Cardiac muscle cell (in vitro differentiated cells and primary cell): ENCODE measurements around the gene AMT. TPM values are rescaled to one million over a fixed set of nuclear protein-coding genes. Genes with fewer than 3 reads are reported as not detected.
A peak's percentile ranks its signal among the peaks of the same experiment; 100 is the strongest.

Source experiments
- DNase-seq, 2 donors: peaks; one replicate each; pipeline versions ENCODE4 v3.0.0 to v3.0.0-alpha.2; 2010 to 2017; ENCODE audit warnings: low read depth in 1 of 2, low spot score in 1 of 2
- H3K27ac ChIP-seq: fragments of 200-600 bp; sonication (generic); 2 replicates; pipeline ENCODE4 v1.5.1; 2016
- H3K27me3 ChIP-seq: fragments of 200-600 bp; sonication (generic); 2 replicates; pipeline ENCODE4 v1.6.0; 2016; ENCODE audit warnings: control low read depth
- H3K36me3 ChIP-seq: fragments of 200-600 bp; sonication (generic); 2 replicates; pipeline ENCODE4 v1.5.1; 2016; ENCODE audit warnings: control low read depth
- H3K4me1 ChIP-seq: fragments of 200-600 bp; sonication (generic); 2 replicates; pipeline ENCODE4 v1.8.1; 2017; ENCODE audit warnings: low read depth, mild to moderate bottlenecking, mixed run types
- H3K4me3 ChIP-seq: fragments of 200-600 bp; sonication (generic); 2 replicates; pipeline ENCODE4 v1.5.1; 2016; ENCODE audit warnings: mild to moderate bottlenecking
- H3K9me3 ChIP-seq: fragments of 200-600 bp; sonication (generic); 2 replicates; pipeline ENCODE4 v1.5.1; 2017; ENCODE audit warnings: low read depth, mild to moderate bottlenecking, control low read depth
- CTCF ChIP-seq: IDR thresholded peaks from 2 replicates; pipeline ENCODE4 v1.5.1; 2012; ENCODE audit warnings: low read depth, mild to moderate bottlenecking, low read length
- polyA plus RNA-seq: library from polyadenylated mRNA; unstranded; fragments of >200 nt; fragmentation: Nextera tagmentation; extraction: Ambion mirVana; gene quantifications from 2 replicates; pipeline ENCODE4 v1.2.1, GENCODE V29; 2016
- total RNA-seq: library from RNA; depleted of rRNA; stranded (reverse); fragments of >200 nt; gene quantifications from 2 replicates; pipeline ENCODE4 v1.2.3, GENCODE V29; 2016

AMT gene
- total and polyA plus RNA-seq, 2 experiments from 2014 or later = 67.2 to 105 TPM

- peaks cover 37% of the 10 kb centered on the region for H3K4me1 ChIP-seq
- H3K4me3 ChIP-seq = no peak overlapping the region
- no peak for DNase-seq
- TF ChIP-seq CTCF = no peak
- H3K36me3 ChIP-seq = no peaks in the 10 kb centered on the region
- no peaks in the 10 kb centered on the region for H3K9me3 ChIP-seq
- H3K27me3 ChIP-seq = no peaks in the 10 kb centered on the region
- H3K27ac ChIP-seq = peak overlapping the region; percentile 97
Measured at GRCh38 chr3:49460188-49460890, 38.1 kb upstream of the AMT start.

GRCh38 chr3:49456466-49456865 is 34.2 kb upstream of the AMT start:
- TF ChIP-seq CTCF = no peak
- no peaks in the 10 kb centered on the region for H3K9me3 ChIP-seq
- H3K27me3 ChIP-seq = no peaks in the 10 kb centered on the region
- H3K4me3 ChIP-seq = no peak overlapping the region
- H3K36me3 ChIP-seq = no peaks in the 10 kb centered on the region
- H3K27ac ChIP-seq = no peak overlapping the region
- H3K4me1 ChIP-seq = peaks cover 33% of the 10 kb centered on the region
- DNase-seq = peak in 1 of 2 donors; percentile 41

GRCh38 chr3:49454898-49455681 is 32.8 kb upstream of the AMT start:
- H3K27me3 ChIP-seq = no peaks in the 10 kb centered on the region
- peak overlapping the region; percentile 85 for H3K27ac ChIP-seq
- no peaks in the 10 kb centered on the region for H3K36me3 ChIP-seq
- peaks cover 19% of the 10 kb centered on the region for H3K4me1 ChIP-seq
- H3K4me3 ChIP-seq = no peak overlapping the region
- no peak for DNase-seq
- H3K9me3 ChIP-seq = no peaks in the 10 kb centered on the region
- no peak for TF ChIP-seq CTCF

GRCh38 chr3:49454458-49454857 is 32.2 kb upstream of the AMT start:
- H3K4me3 ChIP-seq = no peak overlapping the region
- H3K9me3 ChIP-seq = no peaks in the 10 kb centered on the region
- TF ChIP-seq CTCF = peak; percentile 23
- no peaks in the 10 kb centered on the region for H3K27me3 ChIP-seq
- H3K4me1 ChIP-seq = peaks cover 15% of the 10 kb centered on the region
- peak overlapping the region; percentile 85 for H3K27ac ChIP-seq
- H3K36me3 ChIP-seq = no peaks in the 10 kb centered on the region
- DNase-seq = peak in 1 of 2 donors; percentile 79

- H3K27me3 ChIP-seq = no peaks in the 10 kb centered on the region
- no peak for TF ChIP-seq CTCF
- H3K4me1 ChIP-seq = peaks cover 9% of the 10 kb centered on the region
- DNase-seq = no peak
- H3K9me3 ChIP-seq = no peaks in the 10 kb centered on the region
- no peak overlapping the region for H3K27ac ChIP-seq
- H3K4me3 ChIP-seq = no peak overlapping the region
- H3K36me3 ChIP-seq = no peaks in the 10 kb centered on the region
Measured at GRCh38 chr3:49453621-49454020, 31.3 kb upstream of the AMT start.
